ENCODE measurements around the gene SDK2.

GRCh38 chr17:73522696-73523095 lies 121.5 kb downstream of the SDK2 start:
- TF ChIP-seq GATA2 (IDR thresholded peaks at IDR 0.05; ENCODE audit: low read depth, low read length), result no peak
- TF ChIP-seq GATA3 (IDR thresholded peaks at IDR 0.05; ENCODE audit: low read depth, low read length), result no peak

Measured in SH-SY5Y (cell line).